ENCODE results near the gene CAVIN2. TPM values are rescaled to one million over a fixed set of nuclear protein-coding genes. Genes with fewer than 3 reads are reported as not detected.
A peak's percentile ranks its signal among the peaks of the same experiment; 100 is the strongest.

CAVIN2 gene
- total and polyA plus RNA-seq, 2 donors (not counting 3 experiments of a cell fraction or from before 2014, with no cell fraction given): 202 to 260 TPM

- CTCF ChIA-PET: interaction anchor here (1.0 to 13.9 kb wide), 8 partner anchors 17 to 314 kb away, joined by 3 to 186 read pairs (median 8); no protein-coding TSS in a partner anchor
- BruUV-seq (replicated peaks): no TSS peak
- no peak for FAIRE-seq
Measured at GRCh38 chr2:191847764-191848163, 876 bp upstream of the CAVIN2 start.

More at GRCh38 chr2:191847764-191848163, 876 bp upstream of the CAVIN2 start:
- Histone ChIP-seq H3K36me3 (ENCODE audit: control insufficient read depth in 2 of 2, extremely low read depth in 1 of 2, insufficient read depth in 2 of 2, low read length in 2 of 2) (peaks cover 6 to 7% of the 10 kb centered on the region in 2 experiments), H3K27me3 (ENCODE audit: control insufficient read depth in 2 of 2, insufficient read depth in 2 of 2, low read length in 2 of 2) (no peaks in the 10 kb centered on the region), H4K20me1 (replicated peaks; ENCODE audit: control insufficient read depth, extremely low read depth, insufficient read depth, low read length) (no peaks in the 10 kb centered on the region), H3K79me2 (ENCODE audit: control insufficient read depth, insufficient read depth, low read length) (peaks cover 41% of the 10 kb centered on the region), H2AFZ (ENCODE audit: low read depth, low read length) (no peak overlapping the region), H3K9me1 (replicated peaks; ENCODE audit: control insufficient read depth, extremely low read depth, insufficient read depth, low read length) (no peaks in the 10 kb centered on the region), H3K4me2 (ENCODE audit: insufficient read depth, low read length) (peak overlapping the region; percentile 44), H3K4me3 (replicated peaks in 1 of 3; ENCODE audit: insufficient read depth in 1 of 3, low read depth in 1 of 3, low read length in 3 of 3) (no peak overlapping the region), H3K4me1 (ENCODE audit: control insufficient read depth, extremely low read depth, insufficient read depth, low read length) (peaks cover 15% of the 10 kb centered on the region), H3K9ac (replicated peaks; ENCODE audit: extremely low read depth, insufficient read depth, low read length) (peak overlapping the region; percentile 60), H3K9me3 (replicated peaks; ENCODE audit: control insufficient read depth, insufficient read depth, low read length) (no peaks in the 10 kb centered on the region), H3K27ac (ENCODE audit: insufficient read depth, low read depth, low read length) (peak overlapping the region; percentile 64)
- intact Hi-C loops (cut with micrococcal nuclease) (loop anchor here (1.0 to 5.0 kb wide), 10 partner anchors 10 to 348 kb away; partner anchors contain the start of gene NABP1), dilution Hi-C loops (cut with MboI; ENCODE audit: extremely low pct_ligation_motif_present, low sequenced_read_pairs) (no loop called here)
- TF ChIP-seq MYC (IDR thresholded peaks at IDR 0.05; ENCODE audit: low read depth, low read length) (no peak), CTCF (IDR thresholded peaks at IDR 0.05; ENCODE audit: extremely low read depth in 1 of 2, insufficient read depth in 1 of 2, low read depth in 1 of 2, low read length in 2 of 2) (no peak), POLR2AphosphoS5 (IDR thresholded peaks at IDR 0.05; ENCODE audit: insufficient read depth, low read depth, low read length) (no peak), FOS (IDR thresholded peaks at IDR 0.05; ENCODE audit: borderline replicate concordance, insufficient read depth, low read length) (no peak), JUN (IDR thresholded peaks at IDR 0.05; ENCODE audit: borderline replicate concordance, insufficient read depth, insufficient read length, low read depth) (no peak), EZH2 (IDR thresholded peaks at IDR 0.05; ENCODE audit: borderline replicate concordance, low read depth, low read length, severe bottlenecking) (no peak)
- peak; percentile 43 for DNase-seq (ENCODE audit: low read depth, low spot score)
- POLR2A ChIA-PET: interaction anchor here (0.6 to 3.6 kb wide), 14 partner anchors 9 to 315 kb away, joined by 3 to 43 read pairs (median 4); partner anchors contain the start of gene NABP1
